Astrocyte of the spinal cord (primary cell): ENCODE data around the gene SEZ6L.

Experiments used
- DNase-seq: peaks from one replicate; pipeline ENCODE4 v3.0.0; 2011; ENCODE audit warnings: low read depth, low spot score
- H3K4me3 ChIP-seq: 2 replicates; pipeline ENCODE4 v1.5.1; 2011; ENCODE audit warnings: low read depth, mild to moderate bottlenecking, low read length, moderate library complexity
- in situ Hi-C: cut with HindIII; loops from 2 replicates; pipeline ENCODE4 v1.10.0; 2017; ENCODE audit warnings: low sequenced_read_pairs
- TF ChIP-seq, protein P1 (sequence below): IDR thresholded peaks from 2 replicates; pipeline ENCODE4 v1.5.1; 2012; ENCODE audit warnings: low read depth, mild to moderate bottlenecking, low read length, inconsistent platforms

The SEZ6L gene

GRCh38 chr22:26342745-26343410 lies 173.6 kb downstream of the SEZ6L start:
- TF ChIP-seq, protein P1, sequence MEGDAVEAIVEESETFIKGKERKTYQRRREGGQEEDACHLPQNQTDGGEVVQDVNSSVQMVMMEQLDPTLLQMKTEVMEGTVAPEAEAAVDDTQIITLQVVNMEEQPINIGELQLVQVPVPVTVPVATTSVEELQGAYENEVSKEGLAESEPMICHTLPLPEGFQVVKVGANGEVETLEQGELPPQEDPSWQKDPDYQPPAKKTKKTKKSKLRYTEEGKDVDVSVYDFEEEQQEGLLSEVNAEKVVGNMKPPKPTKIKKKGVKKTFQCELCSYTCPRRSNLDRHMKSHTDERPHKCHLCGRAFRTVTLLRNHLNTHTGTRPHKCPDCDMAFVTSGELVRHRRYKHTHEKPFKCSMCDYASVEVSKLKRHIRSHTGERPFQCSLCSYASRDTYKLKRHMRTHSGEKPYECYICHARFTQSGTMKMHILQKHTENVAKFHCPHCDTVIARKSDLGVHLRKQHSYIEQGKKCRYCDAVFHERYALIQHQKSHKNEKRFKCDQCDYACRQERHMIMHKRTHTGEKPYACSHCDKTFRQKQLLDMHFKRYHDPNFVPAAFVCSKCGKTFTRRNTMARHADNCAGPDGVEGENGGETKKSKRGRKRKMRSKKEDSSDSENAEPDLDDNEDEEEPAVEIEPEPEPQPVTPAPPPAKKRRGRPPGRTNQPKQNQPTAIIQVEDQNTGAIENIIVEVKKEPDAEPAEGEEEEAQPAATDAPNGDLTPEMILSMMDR: no peak
- no peak overlapping the region for H3K4me3 ChIP-seq
- no peak for DNase-seq
- in situ Hi-C loops: no loop called here

DNA sequence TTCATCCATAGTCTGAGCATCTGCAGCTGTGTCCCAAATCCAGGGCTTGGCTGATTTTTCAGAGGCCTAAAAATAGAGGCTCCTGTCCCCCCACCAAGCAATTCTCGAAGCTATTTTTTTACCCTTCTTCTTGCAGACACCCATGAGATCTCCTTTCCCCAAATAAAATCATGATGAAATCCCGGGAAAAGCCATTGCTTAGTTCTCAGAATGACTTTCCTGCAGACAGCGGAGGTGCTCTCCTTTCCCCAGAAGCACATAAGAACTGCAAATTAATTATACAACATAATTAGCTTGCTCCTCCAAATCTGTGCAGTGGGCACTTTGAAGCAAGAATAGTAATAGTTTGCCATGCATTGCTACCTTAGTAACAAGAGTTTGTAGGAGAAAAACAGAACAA lies 176.2 kb downstream of the SEZ6L start:
- H3K4me3 ChIP-seq: no peak overlapping the region
- TF ChIP-seq, protein P1: no peak
- in situ Hi-C loops: no loop called here
- DNase-seq: no peak

- H3K4me3 ChIP-seq: no peak overlapping the region
- TF ChIP-seq, protein P1: no peak
- no peak for DNase-seq
- in situ Hi-C loops: no loop called here
Observed at GRCh38 chr22:26348810-26349526, 179.7 kb downstream of the SEZ6L start.

DNA sequence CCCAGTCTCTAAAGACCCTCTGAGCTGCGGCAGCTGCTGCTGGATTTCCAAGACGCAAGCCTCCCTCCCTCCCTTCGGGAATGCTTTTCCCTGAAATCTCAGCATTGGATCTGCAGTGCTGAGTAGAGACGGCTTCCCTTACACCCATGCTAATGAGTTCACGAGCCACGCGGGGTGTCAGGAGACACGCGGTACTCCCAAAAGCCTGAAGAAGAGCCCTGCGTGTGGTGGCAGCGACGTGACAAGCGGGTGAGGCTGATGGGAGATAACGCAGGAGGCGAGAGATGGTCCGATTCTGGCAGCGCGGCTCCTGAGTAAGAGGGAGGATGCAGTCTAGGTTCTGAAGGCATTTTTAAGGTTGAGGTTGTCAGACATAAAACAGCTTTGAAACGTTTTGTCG lies 185.4 kb downstream of the SEZ6L start:
- H3K4me3 ChIP-seq: no peak overlapping the region
- TF ChIP-seq, protein P1: no peak
- no peak for DNase-seq
- in situ Hi-C loops: no loop called here

- in situ Hi-C loops: no loop called here
- no peak overlapping the region for H3K4me3 ChIP-seq
- TF ChIP-seq, protein P1: no peak
- no peak for DNase-seq
Observed at GRCh38 chr22:26357281-26357680, 188.0 kb downstream of the SEZ6L start.

GRCh38 chr22:26357813-26358212 lies 188.6 kb downstream of the SEZ6L start:
- in situ Hi-C loops: no loop called here
- H3K4me3 ChIP-seq: no peak overlapping the region
- no peak for DNase-seq
- TF ChIP-seq, protein P1: no peak
